SK-N-SH (cell line): ENCODE results near the gene PRPF40A.
"Not testable (repeated sequence)": the region's sequence is repeated elsewhere in the genome, so short reads cannot be mapped to it uniquely, and the experiment has no call there.

Source experiments
- CTCF ChIP-seq: fragments of 200-600 bp; sonication (generic); IDR thresholded peaks from 2 replicates; pipeline ENCODE4 v1.6.1; 2017; ENCODE audit warnings: antibody characterized with exemption, mild to moderate bottlenecking, moderate library complexity
- EZH2phosphoT487 ChIP-seq: fragments of 200-600 bp; sonication (generic); IDR thresholded peaks from 2 replicates; pipeline ENCODE4 v1.6.1; 2017; ENCODE audit warnings: low read depth, mixed run types, mild to moderate bottlenecking, antibody characterized with exemption, moderate library complexity, borderline replicate concordance
- FOXM1 ChIP-seq: IDR thresholded peaks from 2 replicates; pipeline ENCODE4 v1.4.0; 2012; ENCODE audit warnings: low read depth, mild to moderate bottlenecking
- GATA2 ChIP-seq: sonication (generic); formaldehyde crosslinking; IDR thresholded peaks from 2 replicates; pipeline ENCODE4 v1.5.0; 2020; ENCODE audit warnings: mild to moderate bottlenecking, missing genetic modification reagents
- JUND ChIP-seq: IDR thresholded peaks from 2 replicates; pipeline ENCODE4 v1.4.0; 2012
- NRF1 ChIP-seq: IDR thresholded peaks from 2 replicates; pipeline ENCODE4 v1.6.1; 2012; ENCODE audit warnings: low read depth, mild to moderate bottlenecking, low read length
- REST ChIP-seq: IDR thresholded peaks from 2 replicates; pipeline ENCODE4 v1.6.1; 2012; ENCODE audit warnings: mild to moderate bottlenecking, low read depth, low read length, moderate library complexity
- TAF1 ChIP-seq: IDR thresholded peaks from 2 replicates; pipeline ENCODE4 v1.6.1; 2012; ENCODE audit warnings: low read depth, mild to moderate bottlenecking, low read length, moderate library complexity, borderline replicate concordance
- USF1 ChIP-seq: IDR thresholded peaks from 2 replicates; pipeline ENCODE4 v1.4.0; 2012; ENCODE audit warnings: low read depth, borderline replicate concordance
- YY1 ChIP-seq: IDR thresholded peaks from 2 replicates; pipeline ENCODE4 v1.4.0; 2012; ENCODE audit warnings: low read depth, mild to moderate bottlenecking

- not testable (repeated sequence) for TF ChIP-seq CTCF; GATA2 (CRISPR knock-in tag); FOXM1; TAF1; NRF1; EZH2phosphoT487; USF1; YY1; REST
- TF ChIP-seq JUND, result peak; percentile 20; the same call in 1 of the 2 replicates
Observed at GRCh38 chr2:152747751-152748150, 30.5 kb upstream of the PRPF40A start.
